ENCODE results near the gene CDC42EP1. TPM values are rescaled to one million over a fixed set of nuclear protein-coding genes. Genes with fewer than 3 reads are reported as not detected.

CDC42EP1 gene
- total RNA-seq, 1 experiment from 2014 or later = 43.9 TPM

DNA sequence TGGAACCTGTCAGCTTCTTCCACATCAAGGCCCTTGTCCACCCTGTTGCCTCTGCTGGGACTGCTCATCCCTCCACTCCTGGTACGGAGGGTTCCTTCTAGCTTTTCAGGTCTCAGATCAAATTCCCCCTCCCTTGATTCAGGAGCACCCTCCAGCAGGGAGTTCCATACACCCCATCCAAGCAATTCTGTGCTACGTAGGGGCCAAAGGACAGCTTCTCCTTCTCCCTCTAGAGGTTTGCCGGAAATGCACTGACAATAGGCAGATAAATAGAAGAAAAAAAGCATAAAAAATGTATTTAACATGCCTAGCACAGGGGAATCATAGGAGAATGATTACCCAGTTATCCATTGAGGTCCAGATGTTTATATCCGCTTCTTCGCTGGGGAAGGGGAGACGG lies 37.8 kb upstream of the CDC42EP1 start:
- TF ChIP-seq EZH2phosphoT487 (IDR thresholded peaks at IDR 0.05; ENCODE audit: borderline replicate concordance, low read length) = no peak
- no peak for TF ChIP-seq EZH2 (IDR thresholded peaks at IDR 0.05; ENCODE audit: low read length, unreplicated experiment)
- TF ChIP-seq, protein P1, sequence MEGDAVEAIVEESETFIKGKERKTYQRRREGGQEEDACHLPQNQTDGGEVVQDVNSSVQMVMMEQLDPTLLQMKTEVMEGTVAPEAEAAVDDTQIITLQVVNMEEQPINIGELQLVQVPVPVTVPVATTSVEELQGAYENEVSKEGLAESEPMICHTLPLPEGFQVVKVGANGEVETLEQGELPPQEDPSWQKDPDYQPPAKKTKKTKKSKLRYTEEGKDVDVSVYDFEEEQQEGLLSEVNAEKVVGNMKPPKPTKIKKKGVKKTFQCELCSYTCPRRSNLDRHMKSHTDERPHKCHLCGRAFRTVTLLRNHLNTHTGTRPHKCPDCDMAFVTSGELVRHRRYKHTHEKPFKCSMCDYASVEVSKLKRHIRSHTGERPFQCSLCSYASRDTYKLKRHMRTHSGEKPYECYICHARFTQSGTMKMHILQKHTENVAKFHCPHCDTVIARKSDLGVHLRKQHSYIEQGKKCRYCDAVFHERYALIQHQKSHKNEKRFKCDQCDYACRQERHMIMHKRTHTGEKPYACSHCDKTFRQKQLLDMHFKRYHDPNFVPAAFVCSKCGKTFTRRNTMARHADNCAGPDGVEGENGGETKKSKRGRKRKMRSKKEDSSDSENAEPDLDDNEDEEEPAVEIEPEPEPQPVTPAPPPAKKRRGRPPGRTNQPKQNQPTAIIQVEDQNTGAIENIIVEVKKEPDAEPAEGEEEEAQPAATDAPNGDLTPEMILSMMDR (conservative IDR thresholded peaks at IDR 0.05; ENCODE audit: low read depth, low read length) = no peak
- no peak for ATAC-seq

DNA sequence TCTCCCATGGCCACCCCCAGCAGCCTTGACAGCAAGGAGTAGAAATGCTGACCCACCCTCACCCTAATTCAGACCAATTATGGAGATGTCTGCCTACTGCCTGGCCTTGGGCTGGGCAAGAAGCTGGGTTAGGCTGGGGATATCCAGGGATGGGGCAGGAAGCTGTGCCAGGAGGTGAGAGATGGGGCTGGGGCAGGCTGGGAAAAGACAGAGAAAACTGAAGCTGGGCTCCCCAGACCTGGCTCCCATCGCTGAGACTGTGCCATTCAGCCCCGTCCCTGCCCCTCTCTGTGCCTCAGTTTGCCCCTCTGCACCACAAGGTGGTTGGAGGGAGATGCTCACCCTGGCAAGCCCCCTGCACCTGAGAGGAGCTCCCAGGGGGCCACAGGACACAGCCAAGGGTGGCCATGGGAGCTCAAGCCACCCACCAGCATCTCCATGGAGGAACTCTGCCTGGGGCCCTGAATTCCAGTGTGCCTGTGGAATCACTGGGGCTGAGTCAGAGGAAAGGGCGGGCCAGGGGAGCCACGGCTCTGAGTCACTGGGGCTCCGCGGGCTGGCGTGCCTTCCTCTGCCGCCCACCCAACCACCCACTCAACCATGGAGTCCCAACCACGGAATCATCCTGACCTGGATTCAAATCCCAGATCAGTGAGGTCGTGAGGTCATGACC lies 35.1 kb upstream of the CDC42EP1 start:
- no peak overlapping the region for H2AFZ ChIP-seq (ENCODE audit: low read length)
- H3F3A ChIP-seq (ENCODE audit: low read length, unreplicated experiment) = no peaks in the 10 kb centered on the region
- H3K9me3 ChIP-seq (ENCODE audit: low read length) = no peaks in the 10 kb centered on the region
- no peaks in the 10 kb centered on the region for H4K20me1 ChIP-seq (ENCODE audit: low read length)
- H3K4me1 ChIP-seq (ENCODE audit: insufficient read depth, low read length) = peaks cover 28% of the 10 kb centered on the region
- H3K27me3 ChIP-seq (ENCODE audit: low read length) = no peaks in the 10 kb centered on the region
- ATAC-seq (peak; percentile 91), DNase-seq (peak; percentile 84)
- H3K36me3 ChIP-seq (ENCODE audit: low read depth, low read length) = no peaks in the 10 kb centered on the region
- no TSS peak for BruUV-seq (replicated peaks)
- ChIA-PET CTCF (no interaction called here), POLR2A (ENCODE audit: unreplicated experiment) (interaction anchor here (0.6 kb wide), 1 partner anchor 13 kb away, joined by 3 read pairs; no protein-coding TSS in a partner anchor)
- H3K9ac ChIP-seq (ENCODE audit: low read length) = peak overlapping the region; percentile 62
- TF ChIP-seq, protein P1 (conservative IDR thresholded peaks at IDR 0.05; ENCODE audit: low read depth, low read length) = no peak
- TF ChIP-seq EZH2phosphoT487 (IDR thresholded peaks at IDR 0.05; ENCODE audit: borderline replicate concordance, low read length) (no peak), EZH2 (IDR thresholded peaks at IDR 0.05; ENCODE audit: low read length, unreplicated experiment) (no peak)
- peak overlapping the region; percentile 82 for H3K27ac ChIP-seq (ENCODE audit: low read length)
- intact Hi-C loops (cut with micrococcal nuclease) = no loop called here
- H3K9me2 ChIP-seq (replicated peaks; ENCODE audit: low read length) = no peaks in the 10 kb centered on the region
- H3K79me2 ChIP-seq (ENCODE audit: low read length) = no peaks in the 10 kb centered on the region
- H3K4me2 ChIP-seq (ENCODE audit: low read length) = peak overlapping the region; percentile 63
- H3K4me3 ChIP-seq (ENCODE audit: low read length) = no peak overlapping the region

More for the DNA sequence above, 37.8 kb upstream of the CDC42EP1 start:
- ChIA-PET CTCF (interaction anchor here (0.6 to 0.7 kb wide), 2 partner anchors 12 to 23 kb away, joined by 4 to 5 read pairs; no protein-coding TSS in a partner anchor), POLR2A (ENCODE audit: unreplicated experiment) (no interaction called here)
- intact Hi-C loops (cut with micrococcal nuclease) = no loop called here
- H3K4me1 ChIP-seq (ENCODE audit: insufficient read depth, low read length) = peaks cover 25% of the 10 kb centered on the region
- H3K27ac ChIP-seq (ENCODE audit: low read length) = no peak overlapping the region
- no peaks in the 10 kb centered on the region for H3K9me3 ChIP-seq (ENCODE audit: low read length)
- no peak overlapping the region for H3K4me3 ChIP-seq (ENCODE audit: low read length)
- peaks cover 16% of the 10 kb centered on the region for H3K79me2 ChIP-seq (ENCODE audit: low read length)
- H3F3A ChIP-seq (ENCODE audit: low read length, unreplicated experiment) = no peaks in the 10 kb centered on the region
- no peaks in the 10 kb centered on the region for H4K20me1 ChIP-seq (ENCODE audit: low read length)
- no peak overlapping the region for H2AFZ ChIP-seq (ENCODE audit: low read length)
- H3K36me3 ChIP-seq (ENCODE audit: low read depth, low read length) = no peaks in the 10 kb centered on the region
- H3K9me2 ChIP-seq (replicated peaks; ENCODE audit: low read length) = no peaks in the 10 kb centered on the region
- H3K9ac ChIP-seq (ENCODE audit: low read length) = no peak overlapping the region
- DNase-seq = no peak
- no TSS peak for BruUV-seq (replicated peaks)
- no peaks in the 10 kb centered on the region for H3K27me3 ChIP-seq (ENCODE audit: low read length)
- no peak overlapping the region for H3K4me2 ChIP-seq (ENCODE audit: low read length)

DNA sequence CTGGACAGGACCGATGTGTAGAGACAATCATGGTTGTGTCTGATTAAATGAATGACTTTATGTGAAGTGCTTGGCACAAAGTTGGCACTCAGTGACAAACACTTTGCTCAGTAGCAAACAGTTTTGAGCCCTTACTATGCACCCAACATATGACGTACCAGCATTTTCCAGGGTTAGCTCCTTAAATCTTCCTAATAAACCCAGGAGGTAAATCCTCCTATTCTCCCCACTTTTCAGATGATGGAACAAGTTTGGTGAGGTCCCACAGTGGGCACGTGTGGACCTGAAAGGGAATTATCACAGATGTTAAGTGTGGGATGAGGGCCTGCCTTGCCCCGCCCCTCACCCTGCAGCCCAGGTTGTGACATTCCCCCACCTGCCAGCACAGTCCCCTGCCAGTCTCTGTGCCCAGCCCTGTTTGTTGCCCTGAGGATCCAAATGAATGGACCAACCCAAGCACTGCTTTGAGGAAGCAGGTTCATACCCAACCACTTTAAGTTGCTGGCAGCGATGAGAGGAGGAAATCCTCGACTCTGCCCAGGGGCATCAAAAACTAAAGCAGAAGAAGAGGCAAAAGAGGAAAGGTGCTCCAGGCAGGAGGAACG lies 34.4 kb upstream of the CDC42EP1 start:
- TF ChIP-seq, protein P1 (conservative IDR thresholded peaks at IDR 0.05; ENCODE audit: low read depth, low read length) = no peak
- TF ChIP-seq EZH2 (IDR thresholded peaks at IDR 0.05; ENCODE audit: low read length, unreplicated experiment) (no peak), EZH2phosphoT487 (IDR thresholded peaks at IDR 0.05; ENCODE audit: borderline replicate concordance, low read length) (no peak)
- H4K20me1 ChIP-seq (ENCODE audit: low read length) = no peaks in the 10 kb centered on the region

More for the DNA sequence above, 34.4 kb upstream of the CDC42EP1 start:
- no peaks in the 10 kb centered on the region for H3K79me2 ChIP-seq (ENCODE audit: low read length)
- DNase-seq (peak; percentile 49), ATAC-seq (peak; percentile 42)
- peak overlapping the region; percentile 35 for H3K9ac ChIP-seq (ENCODE audit: low read length)
- peaks cover 29% of the 10 kb centered on the region for H3K4me1 ChIP-seq (ENCODE audit: insufficient read depth, low read length)
- no TSS peak for BruUV-seq (replicated peaks)
- CTCF ChIA-PET = no interaction called here
- H3K27ac ChIP-seq (ENCODE audit: low read length) = peak overlapping the region; percentile 82
- POLR2A ChIA-PET (ENCODE audit: unreplicated experiment) = interaction anchor here (0.6 kb wide), 1 partner anchor 13 kb away, joined by 3 read pairs; no protein-coding TSS in a partner anchor
- intact Hi-C loops (cut with micrococcal nuclease) = no loop called here
- H3K36me3 ChIP-seq (ENCODE audit: low read depth, low read length) = no peaks in the 10 kb centered on the region
- no peaks in the 10 kb centered on the region for H3K9me3 ChIP-seq (ENCODE audit: low read length)
- no peak overlapping the region for H2AFZ ChIP-seq (ENCODE audit: low read length)
- H3K4me2 ChIP-seq (ENCODE audit: low read length) = peak overlapping the region; percentile 63
- H3K9me2 ChIP-seq (replicated peaks; ENCODE audit: low read length) = no peaks in the 10 kb centered on the region
- no peaks in the 10 kb centered on the region for H3K27me3 ChIP-seq (ENCODE audit: low read length)
- no peak overlapping the region for H3K4me3 ChIP-seq (ENCODE audit: low read length)
- no peaks in the 10 kb centered on the region for H3F3A ChIP-seq (ENCODE audit: low read length, unreplicated experiment)
